SH-SY5Y (cell line): ENCODE results near the gene BSDC1.

ENCODE experiments used
- GATA2 ChIP-seq: IDR thresholded peaks from 2 replicates; pipeline ENCODE4 v1.6.1; 2011; ENCODE audit warnings: mild to moderate bottlenecking, low read depth, low read length
- GATA3 ChIP-seq: IDR thresholded peaks from 2 replicates; pipeline ENCODE4 v1.6.1; 2011; ENCODE audit warnings: low read depth, mild to moderate bottlenecking, low read length, moderate library complexity

DNA sequence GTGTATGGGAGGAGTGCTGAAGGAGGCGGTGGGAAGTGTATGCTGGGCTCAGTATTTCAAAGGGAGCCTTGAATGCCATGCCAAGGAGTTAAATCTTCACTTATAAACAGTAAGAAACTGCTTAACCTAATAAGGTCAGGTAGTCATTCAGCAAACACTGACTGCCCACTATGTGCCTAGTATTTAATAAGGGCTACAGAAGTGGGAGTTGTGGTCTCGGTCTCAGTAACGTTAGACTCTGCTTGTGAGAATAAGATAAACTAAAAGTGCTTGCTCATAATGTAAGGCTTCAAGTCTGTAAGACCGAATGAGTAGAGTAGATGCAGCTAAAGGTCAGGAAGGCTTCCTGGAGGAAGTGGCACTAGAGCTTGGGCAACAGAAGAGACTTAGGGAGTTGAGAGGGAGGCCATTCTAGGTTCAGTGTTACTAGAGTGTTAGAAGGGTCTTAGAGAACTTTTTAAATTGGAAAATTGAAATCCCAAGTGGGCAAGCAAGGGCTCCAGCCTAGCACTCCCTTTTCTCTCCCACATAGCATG lies 64.2 kb downstream of the BSDC1 start:
- TF ChIP-seq GATA2 = no peak
- no peak for TF ChIP-seq GATA3
